Fibroblast of lung (primary cell): ENCODE measurements around the gene KDM5B. TPM values are rescaled to one million over a fixed set of nuclear protein-coding genes. Genes with fewer than 3 reads are reported as not detected.

ENCODE experiments used
- DNase-seq, 2 donors: peaks; one replicate each; pipeline versions ENCODE4 v3.0.0 to v3.0.0-alpha.2; 2010; ENCODE audit warnings: low read depth in 2 of 2
- H2AFZ ChIP-seq: 2 replicates; pipeline ENCODE4 v1.5.1; 2012; ENCODE audit warnings: low read length, control low read depth, inconsistent platforms
- H3K27ac ChIP-seq: 2 replicates; pipeline ENCODE4 v1.5.1; 2011; ENCODE audit warnings: low read length, control low read depth; ENCODE audit not compliant: insufficient read depth
- H3K27me3 ChIP-seq: 2 replicates; pipeline ENCODE4 v1.5.1; 2011; ENCODE audit warnings: mild to moderate bottlenecking, low read length; ENCODE audit not compliant: control insufficient read depth, insufficient read depth
- H3K36me3 ChIP-seq: 2 replicates; pipeline ENCODE4 v1.5.1; 2011; ENCODE audit warnings: low read length; ENCODE audit not compliant: control insufficient read depth, insufficient read depth
- H3K4me1 ChIP-seq: 2 replicates; pipeline ENCODE4 v1.5.1; 2011; ENCODE audit warnings: low read length; ENCODE audit not compliant: control insufficient read depth, insufficient read depth; ENCODE audit errors: extremely low read depth
- H3K4me2 ChIP-seq: 2 replicates; pipeline ENCODE4 v1.5.1; 2011; ENCODE audit warnings: low read length, control low read depth; ENCODE audit not compliant: insufficient read depth; ENCODE audit errors: extremely low read depth
- H3K4me3 ChIP-seq, 4 experiments: fragments of 200-600 bp in 1 of 4; sonication (generic) in 1 of 4; replicated peaks in 1 of 4; 2 replicates each; pipeline ENCODE4 v1.5.1; 2011 to 2016; ENCODE audit warnings: low read length in 4 of 4, low read depth in 3 of 4, mild to moderate bottlenecking in 3 of 4, control low read depth in 2 of 4, inconsistent platforms in 1 of 4, mixed read lengths in 1 of 4; ENCODE audit not compliant: insufficient read depth in 1 of 4; ENCODE audit errors: control extremely low read depth in 1 of 4
- H3K79me2 ChIP-seq: 2 replicates; pipeline ENCODE4 v1.5.1; 2012; ENCODE audit warnings: mild to moderate bottlenecking, low read length, inconsistent platforms; ENCODE audit not compliant: control insufficient read depth, insufficient read depth
- H3K9ac ChIP-seq: 2 replicates; pipeline ENCODE4 v1.5.1; 2011; ENCODE audit warnings: mild to moderate bottlenecking, low read length, control low read depth; ENCODE audit not compliant: insufficient read depth
- H3K9me3 ChIP-seq: 2 replicates; pipeline ENCODE4 v1.5.1; 2012; ENCODE audit warnings: low read depth, low read length; ENCODE audit not compliant: control insufficient read depth, insufficient read depth
- H4K20me1 ChIP-seq: 2 replicates; pipeline ENCODE4 v1.5.1; 2011; ENCODE audit warnings: low read length; ENCODE audit not compliant: control insufficient read depth, insufficient read depth; ENCODE audit errors: extremely low read depth
- CTCF ChIP-seq, 2 donors: IDR thresholded peaks in 1 of 2; conservative IDR thresholded peaks in 1 of 2; 1 replicate in 1 of 2; 2 replicates in 1 of 2; pipeline ENCODE4 v1.5.1; 2011 to 2012; ENCODE audit warnings: low read length in 2 of 2, control low read depth in 1 of 2, inconsistent platforms in 1 of 2, low read depth in 1 of 2, mild to moderate bottlenecking in 1 of 2
- EZH2 ChIP-seq: IDR thresholded peaks from 2 replicates; pipeline ENCODE4 v1.5.1; 2012; ENCODE audit warnings: low read length, control low read depth, mild to moderate bottlenecking; ENCODE audit errors: missing control alignments
- polyA plus RNA-seq, 2 donors: library from polyadenylated mRNA; depleted of rRNA in 1 of 2; stranded (reverse) in 1 of 2; unstranded in 1 of 2; fragments of >200 nt; gene quantifications; 2 replicates each; pipeline ENCODE4 v1.2.1, GENCODE V29; 2011 to 2012; ENCODE audit warnings: missing spikeins in 1 of 2
- total RNA-seq: library from RNA; depleted of rRNA; stranded (reverse); fragments of >200 nt; gene quantifications from 2 replicates; pipeline ENCODE4 v1.2.1, GENCODE V29; 2014

KDM5B gene
- total and polyA plus RNA-seq, 2 donors (not counting 1 experiment from before 2014, with no cell fraction given): 52.0 to 82.2 TPM

GRCh38 chr1:202854787-202855186 lies 46.6 kb upstream of the KDM5B start:
- Histone ChIP-seq H3K9ac (no peak overlapping the region), H4K20me1 (no peaks in the 10 kb centered on the region), H3K4me2 (no peak overlapping the region), H3K27me3 (no peaks in the 10 kb centered on the region), H3K27ac (no peak overlapping the region), H3K4me1 (no peaks in the 10 kb centered on the region), H2AFZ (no peak overlapping the region), H3K4me3 (no peak overlapping the region), H3K36me3 (no peaks in the 10 kb centered on the region), H3K9me3 (no peaks in the 10 kb centered on the region), H3K79me2 (no peaks in the 10 kb centered on the region)
- TF ChIP-seq CTCF (conservative IDR thresholded peaks at IDR 0.05 in 1 of 2, IDR thresholded peaks at IDR 0.05 in 1 of 2; ENCODE audit: low read depth in 1 of 2, low read length in 2 of 2): no peak
- no peak for TF ChIP-seq EZH2
- no peak for DNase-seq

GRCh38 chr1:202852163-202852904 lies 44.1 kb upstream of the KDM5B start:
- no peak overlapping the region for H3K4me3 ChIP-seq
- H3K9ac ChIP-seq: no peak overlapping the region
- H2AFZ ChIP-seq: peak overlapping the region; percentile 40
- no peak overlapping the region for H3K27ac ChIP-seq
- peak; percentile 47 to 51 for DNase-seq
- no peaks in the 10 kb centered on the region for H3K4me1 ChIP-seq
- H3K9me3 ChIP-seq: no peaks in the 10 kb centered on the region
- TF ChIP-seq EZH2 (no peak), CTCF (conservative IDR thresholded peaks at IDR 0.05 in 1 of 2, IDR thresholded peaks at IDR 0.05 in 1 of 2; ENCODE audit: low read depth in 1 of 2, low read length in 2 of 2) (peak; percentile 36 to 57)
- H4K20me1 ChIP-seq: no peaks in the 10 kb centered on the region
- no peaks in the 10 kb centered on the region for H3K27me3 ChIP-seq
- H3K4me2 ChIP-seq: no peak overlapping the region
- H3K79me2 ChIP-seq: no peaks in the 10 kb centered on the region
- no peaks in the 10 kb centered on the region for H3K36me3 ChIP-seq

- H3K27me3 ChIP-seq: no peaks in the 10 kb centered on the region
- no peak overlapping the region for H2AFZ ChIP-seq
- H3K27ac ChIP-seq: no peak overlapping the region
- H3K36me3 ChIP-seq: no peaks in the 10 kb centered on the region
- no peaks in the 10 kb centered on the region for H3K9me3 ChIP-seq
- no peak overlapping the region for H3K9ac ChIP-seq
- TF ChIP-seq CTCF (conservative IDR thresholded peaks at IDR 0.05 in 1 of 2, IDR thresholded peaks at IDR 0.05 in 1 of 2; ENCODE audit: low read depth in 1 of 2, low read length in 2 of 2) (no peak), EZH2 (no peak)
- H3K4me3 ChIP-seq: no peak overlapping the region
- no peak for DNase-seq
- H3K79me2 ChIP-seq: no peaks in the 10 kb centered on the region
- no peaks in the 10 kb centered on the region for H3K4me1 ChIP-seq
- no peak overlapping the region for H3K4me2 ChIP-seq
- no peaks in the 10 kb centered on the region for H4K20me1 ChIP-seq
Observed at GRCh38 chr1:202850593-202851362, 42.6 kb upstream of the KDM5B start.
